Trophoblast cell (in vitro differentiated cells and primary cell): ENCODE measurements around the gene UNC45B.
"Not testable (repeated sequence)": the region's sequence is repeated elsewhere in the genome, so short reads cannot be mapped to it uniquely, and the experiment has no call there.

Experiments
- DNase-seq, 2 donors: peaks; one replicate each; pipeline ENCODE4 v3.0.0-alpha.2; 2016
- H2AFZ ChIP-seq: 2 replicates; pipeline ENCODE4 v1.6.1; 2013; ENCODE audit warnings: low read length, moderate library complexity, mild to moderate bottlenecking; ENCODE audit not compliant: insufficient read depth, poor library complexity
- H2AK5ac ChIP-seq: 2 replicates; pipeline ENCODE4 v1.6.1; 2013; ENCODE audit warnings: mild to moderate bottlenecking, low read length
- H2BK120ac ChIP-seq: 2 replicates; pipeline ENCODE4 v1.6.1; 2013; ENCODE audit warnings: low read length, mild to moderate bottlenecking, moderate library complexity; ENCODE audit not compliant: insufficient read depth, poor library complexity
- H2BK12ac ChIP-seq: 2 replicates; pipeline ENCODE4 v1.6.1; 2013; ENCODE audit warnings: mild to moderate bottlenecking, low read length, moderate library complexity
- H2BK5ac ChIP-seq: 2 replicates; pipeline ENCODE4 v1.6.1; 2013; ENCODE audit warnings: low read length, low read depth, moderate library complexity, mild to moderate bottlenecking; ENCODE audit not compliant: poor library complexity
- H3K14ac ChIP-seq: 2 replicates; pipeline ENCODE4 v1.6.1; 2013; ENCODE audit warnings: mild to moderate bottlenecking, low read length
- H3K18ac ChIP-seq: 2 replicates; pipeline ENCODE4 v1.6.1; 2013; ENCODE audit warnings: mild to moderate bottlenecking, low read length
- H3K23ac ChIP-seq: 2 replicates; pipeline ENCODE4 v1.6.1; 2013; ENCODE audit warnings: low read length
- H3K27ac ChIP-seq: 2 replicates; pipeline ENCODE4 v1.5.1; 2013; ENCODE audit warnings: low read depth, mild to moderate bottlenecking, inconsistent platforms, low read length, moderate library complexity
- H3K27me3 ChIP-seq: 2 replicates; pipeline ENCODE4 v1.6.1; 2013; ENCODE audit warnings: inconsistent platforms, mild to moderate bottlenecking, low read length, moderate library complexity; ENCODE audit not compliant: insufficient read depth
- H3K36me3 ChIP-seq, 2 experiments: 1 replicate in 1 of 2; 2 replicates in 1 of 2; pipeline ENCODE4 v1.6.1; 2013; ENCODE audit warnings: low read length in 2 of 2, mild to moderate bottlenecking in 2 of 2, moderate library complexity in 1 of 2; ENCODE audit not compliant: insufficient read depth in 2 of 2, control insufficient read depth in 1 of 2
- H3K4ac ChIP-seq: 2 replicates; pipeline ENCODE4 v1.6.1; 2013; ENCODE audit warnings: low read depth, mild to moderate bottlenecking, low read length, moderate library complexity
- H3K4me1 ChIP-seq, 2 experiments: 1 replicate in 1 of 2; 2 replicates in 1 of 2; pipeline ENCODE4 v1.6.1; 2013; ENCODE audit warnings: low read length in 2 of 2, mild to moderate bottlenecking in 2 of 2, moderate library complexity in 1 of 2; ENCODE audit not compliant: insufficient read depth in 2 of 2, control insufficient read depth in 1 of 2
- H3K4me2 ChIP-seq: 2 replicates; pipeline ENCODE4 v1.6.1; 2013; ENCODE audit warnings: inconsistent platforms, mild to moderate bottlenecking, low read length, moderate library complexity
- H3K4me3 ChIP-seq: 2 replicates; pipeline ENCODE4 v1.5.1; 2013; ENCODE audit warnings: mild to moderate bottlenecking, low read depth, low read length, inconsistent platforms
- H3K79me1 ChIP-seq: one replicate; pipeline ENCODE4 v1.6.1; 2013; ENCODE audit warnings: low read length
- H3K79me2 ChIP-seq: 2 replicates; pipeline ENCODE4 v1.6.1; 2013; ENCODE audit warnings: low read length, mild to moderate bottlenecking; ENCODE audit not compliant: control insufficient read depth, insufficient read depth, poor library complexity
- H3K9ac ChIP-seq: 2 replicates; pipeline ENCODE4 v1.6.1; 2013; ENCODE audit warnings: mild to moderate bottlenecking, low read length
- H3K9me3 ChIP-seq: 2 replicates; pipeline ENCODE4 v1.6.1; 2013; ENCODE audit warnings: low read depth, mild to moderate bottlenecking, control low read depth, inconsistent platforms, low read length; ENCODE audit not compliant: insufficient read depth
- H4K12ac ChIP-seq: 2 replicates; pipeline ENCODE4 v1.6.1; 2013; ENCODE audit warnings: low read depth, mild to moderate bottlenecking, low read length, moderate library complexity
- H4K8ac ChIP-seq: 2 replicates; pipeline ENCODE4 v1.6.1; 2013; ENCODE audit warnings: low read depth, mild to moderate bottlenecking, low read length, moderate library complexity
- H4K91ac ChIP-seq: one replicate; pipeline ENCODE4 v1.6.1; 2013; ENCODE audit warnings: low read depth, mild to moderate bottlenecking, low read length, moderate library complexity
- WGBS: extraction: QIAGEN DNeasy Blood & Tissue Kit; methylation state at CpG from one replicate; pipeline ENCODE4 v1.1.7; 2013; ENCODE audit warnings: missing lambda C conversion rate; ENCODE audit not compliant: insufficient read length, insufficient coverage; ENCODE audit errors: extremely low coverage; 5-methylcytosine and 5-hydroxymethylcytosine counted together

Gene UNC45B

DNA sequence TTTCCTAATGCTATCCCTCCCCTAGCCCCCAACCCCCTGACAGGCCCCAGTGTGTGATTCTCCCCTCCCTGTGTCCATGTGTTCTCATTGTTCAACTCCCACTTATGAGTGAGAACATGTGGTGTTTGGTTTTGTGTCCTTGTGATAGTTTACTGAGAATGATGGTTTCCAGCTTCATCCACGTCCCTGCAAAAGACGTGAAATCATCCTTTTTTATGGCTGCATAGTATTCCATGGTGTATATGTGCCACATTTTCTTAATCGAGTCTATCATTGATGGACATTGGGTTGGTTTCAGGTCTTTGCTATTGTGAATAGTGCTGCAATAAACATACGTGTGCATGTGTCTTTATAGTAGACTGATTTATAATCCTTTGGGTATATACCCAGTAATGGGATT is 86.7 kb downstream of the UNC45B start:
- WGBS = no CpG with 5 or more reads among the region's 4 CpGs
- not testable (repeated sequence) for H4K91ac ChIP-seq, H3K23ac ChIP-seq

DNA sequence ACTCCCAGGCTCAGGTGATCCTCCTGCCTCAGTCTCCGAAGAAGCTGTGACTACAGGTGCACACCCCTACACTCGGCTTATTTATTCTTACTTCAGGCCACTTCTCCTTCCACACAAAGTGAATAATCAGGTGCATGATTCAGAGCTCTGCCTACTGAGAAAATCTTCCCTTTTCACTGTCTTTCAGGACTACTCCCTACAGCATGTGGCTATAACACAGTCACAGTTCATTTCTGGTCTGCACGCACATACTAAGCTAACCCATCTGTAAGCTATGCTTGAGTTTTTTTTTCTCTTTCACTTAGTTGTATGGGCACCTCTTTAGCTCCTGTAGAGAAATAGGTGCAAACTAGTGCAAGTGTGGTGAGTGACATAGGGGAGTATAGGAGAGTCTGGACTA is 87.7 kb downstream of the UNC45B start:
- Histone ChIP-seq H2BK120ac (no peak overlapping the region), H3K14ac (no peak overlapping the region), H3K9me3 (no peaks in the 10 kb centered on the region), H4K91ac (no peak overlapping the region), H3K79me2 (no peaks in the 10 kb centered on the region), H3K4me3 (no peak overlapping the region), H2BK5ac (no peak overlapping the region), H3K79me1 (no peaks in the 10 kb centered on the region), H3K4me2 (no peak overlapping the region), H2AFZ (no peak overlapping the region), H4K8ac (no peak overlapping the region), H3K4me1 (no peaks in the 10 kb centered on the region), H3K36me3 (no peaks in the 10 kb centered on the region), H3K27ac (no peak overlapping the region), H3K27me3 (no peaks in the 10 kb centered on the region), H3K23ac (no peak overlapping the region), H3K9ac (no peak overlapping the region), H3K4ac (no peak overlapping the region), H4K12ac (no peak overlapping the region), H2AK5ac (no peak overlapping the region), H2BK12ac (no peak overlapping the region), H3K18ac (no peak overlapping the region)
- no CpG with 5 or more reads among the region's 3 CpGs for WGBS
- no peak for DNase-seq

More for the DNA sequence above, 86.7 kb downstream of the UNC45B start:
- not testable (repeated sequence) for H3K9me3 ChIP-seq, H3K79me2 ChIP-seq, H3K79me1 ChIP-seq, H2AFZ ChIP-seq, H3K4me1 ChIP-seq, H3K27ac ChIP-seq, DNase-seq, H2BK12ac ChIP-seq, H3K14ac ChIP-seq, H2BK5ac ChIP-seq, H3K27me3 ChIP-seq, H2BK120ac ChIP-seq, H3K9ac ChIP-seq, H4K8ac ChIP-seq, H3K18ac ChIP-seq, H3K36me3 ChIP-seq, H3K4ac ChIP-seq, H3K4me2 ChIP-seq, H3K4me3 ChIP-seq, H2AK5ac ChIP-seq, H4K12ac ChIP-seq

DNA sequence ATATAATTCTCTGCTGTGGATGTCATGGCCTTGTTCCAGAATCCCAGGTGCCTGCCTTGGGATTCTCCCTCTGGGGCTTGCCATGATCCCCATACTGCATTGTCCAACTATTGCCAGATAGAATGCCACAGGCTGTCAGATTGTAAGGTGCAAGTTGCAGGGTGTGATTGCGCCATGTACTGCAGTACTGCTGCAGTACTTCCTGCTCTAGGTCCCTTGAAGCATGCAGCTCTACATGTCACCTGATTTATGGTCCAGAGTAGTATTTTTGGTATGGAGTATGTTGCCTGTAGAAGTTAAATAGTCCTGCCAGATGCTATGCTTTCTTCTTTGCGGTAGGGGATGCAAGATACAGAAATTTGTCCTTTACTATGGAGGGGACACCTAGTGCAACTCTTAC is 88.3 kb downstream of the UNC45B start:
- Histone ChIP-seq H2AK5ac (no peak overlapping the region), H3K23ac (no peak overlapping the region), H2AFZ (no peak overlapping the region)

DNA sequence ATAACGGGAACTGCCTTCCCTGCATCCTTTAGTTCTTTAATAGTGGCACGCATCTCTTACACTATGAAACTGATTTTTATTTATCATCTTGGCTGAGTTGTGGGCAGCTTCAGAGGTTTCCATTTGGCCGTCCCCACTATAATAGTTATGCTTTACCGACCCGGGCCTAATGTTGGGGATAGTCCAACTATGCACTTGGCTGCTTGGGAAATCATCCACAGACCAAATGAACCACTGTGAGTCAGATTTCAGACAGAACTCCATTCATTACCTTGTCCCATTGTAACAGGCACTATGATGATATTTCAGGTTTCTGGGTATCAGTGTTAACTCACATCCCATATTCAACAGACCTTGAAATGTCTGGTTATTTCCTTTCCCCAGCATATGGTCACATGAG is 89.2 kb downstream of the UNC45B start:
- no peak overlapping the region for H4K91ac ChIP-seq
- no peak overlapping the region for H2BK12ac ChIP-seq
- H3K18ac ChIP-seq = no peak overlapping the region
- no peaks in the 10 kb centered on the region for H3K79me1 ChIP-seq
- no peak overlapping the region for H3K14ac ChIP-seq
- no CpG with 5 or more reads among the region's 5 CpGs for WGBS
- H4K12ac ChIP-seq = no peak overlapping the region
- no peaks in the 10 kb centered on the region for H3K27me3 ChIP-seq
- no peak overlapping the region for H3K4me3 ChIP-seq
- peaks cover 0 to 3% of the 10 kb centered on the region in 2 experiments for H3K4me1 ChIP-seq
- H2AFZ ChIP-seq = no peak overlapping the region
- H3K36me3 ChIP-seq = no peaks in the 10 kb centered on the region
- H3K4me2 ChIP-seq = no peak overlapping the region
- no peak overlapping the region for H2BK120ac ChIP-seq
- H3K79me2 ChIP-seq = no peaks in the 10 kb centered on the region
- H4K8ac ChIP-seq = no peak overlapping the region
- no peak overlapping the region for H3K9ac ChIP-seq
- no peaks in the 10 kb centered on the region for H3K9me3 ChIP-seq
- H3K27ac ChIP-seq = no peak overlapping the region
- H2AK5ac ChIP-seq = no peak overlapping the region
- no peak overlapping the region for H2BK5ac ChIP-seq
- H3K23ac ChIP-seq = no peak overlapping the region
- no peak for DNase-seq
- H3K4ac ChIP-seq = no peak overlapping the region

More for the DNA sequence above, 88.3 kb downstream of the UNC45B start:
- no peaks in the 10 kb centered on the region for H3K79me2 ChIP-seq
- H3K4ac ChIP-seq = no peak overlapping the region
- H2BK120ac ChIP-seq = no peak overlapping the region
- no peaks in the 10 kb centered on the region for H3K36me3 ChIP-seq
- H3K4me3 ChIP-seq = no peak overlapping the region
- H3K4me2 ChIP-seq = no peak overlapping the region
- H3K4me1 ChIP-seq = no peaks in the 10 kb centered on the region
- H3K79me1 ChIP-seq = no peaks in the 10 kb centered on the region
- H3K27ac ChIP-seq = no peak overlapping the region
- H3K9ac ChIP-seq = no peak overlapping the region
- H3K27me3 ChIP-seq = no peaks in the 10 kb centered on the region
- no peaks in the 10 kb centered on the region for H3K9me3 ChIP-seq
- no CpG with 5 or more reads among the region's 2 CpGs for WGBS
- no peak overlapping the region for H4K91ac ChIP-seq
- no peak overlapping the region for H4K12ac ChIP-seq
- H4K8ac ChIP-seq = no peak overlapping the region
- no peak overlapping the region for H3K14ac ChIP-seq
- no peak overlapping the region for H2BK5ac ChIP-seq
- DNase-seq = no peak
- no peak overlapping the region for H2BK12ac ChIP-seq
- H3K18ac ChIP-seq = no peak overlapping the region
